Adrenal gland (tissue), 12 donors: ENCODE data around the gene ANGPTL4. TPM values are rescaled to one million over a fixed set of nuclear protein-coding genes. Genes with fewer than 3 reads are reported as not detected.

Experiments used
- DNase-seq, 7 donors: peaks; one replicate each; pipeline ENCODE4 v3.0.0-alpha.2; 2019 to 2020
- H3K27ac ChIP-seq, 5 donors: fragments of 200-600 bp; sonication (generic) in 4 of 5; 1 replicate in 3 of 5; 2 replicates in 2 of 5; pipeline versions ENCODE4 v1.5.1 to v1.8.0; 2016 to 2020; ENCODE audit warnings: mild to moderate bottlenecking in 1 of 5
- H3K27me3 ChIP-seq: fragments of 200-600 bp; 2 replicates; pipeline ENCODE4 v1.8.0; 2021
- H3K36me3 ChIP-seq, 2 donors: fragments of 200-600 bp; replicated peaks in 1 of 2; 1 replicate in 1 of 2; 2 replicates in 1 of 2; pipeline versions ENCODE4 v1.5.1 to v1.8.0; 2018 to 2022
- H3K4me1 ChIP-seq, 2 donors: fragments of 200-600 bp; replicated peaks in 1 of 2; 1 replicate in 1 of 2; 2 replicates in 1 of 2; pipeline versions ENCODE4 v1.5.1 to v1.8.0; 2018 to 2021
- H3K4me3 ChIP-seq, 4 donors: fragments of 200-600 bp; sonication (generic) in 3 of 4; one replicate each; pipeline ENCODE4 v1.5.1; 2016 to 2018
- H3K9me3 ChIP-seq, 3 donors: fragments of 200-600 bp; sonication (generic) in 1 of 3; replicated peaks in 1 of 3; 1 replicate in 2 of 3; 2 replicates in 1 of 3; pipeline versions ENCODE4 v1.5.1 to v1.8.0; 2016 to 2021
- POLR2A ChIP-seq, 2 donors: fragments of 450-650 bp; IDR thresholded peaks; one replicate each; pipeline ENCODE4 v1.6.1; 2017; ENCODE audit warnings: antibody characterized with exemption in 2 of 2, mild to moderate bottlenecking in 2 of 2, moderate library complexity in 1 of 2
- WGBS, 4 donors: extraction: QIAGEN DNeasy Blood & Tissue Kit in 2 of 4; methylation state at CpG; one replicate each; pipeline versions ENCODE4 v1.1.5 to v1.1.7; 2013 to 2017; 5-methylcytosine and 5-hydroxymethylcytosine counted together
- intact Hi-C, 2 donors: fragments of 100-400 bp; cut with DNase I; formaldehyde crosslinking; loops; one replicate each; pipeline versions ENCODE4 v1.14.1 to v1.15.0; 2022 to 2023
- polyA plus RNA-seq, 3 donors: library from polyadenylated mRNA; stranded (reverse); fragments of 200-250 nt in 2 of 3; fragments of 350-450 nt in 1 of 3; fragmentation: Illumina TruSeq in 1 of 3; extraction: RNeasy Lipid Tissue Mini Kit (QIAGEN cat#74804) in 1 of 3; gene quantifications; one replicate each; pipeline ENCODE4 v1.2.3, GENCODE V29; 2013 to 2014
- total RNA-seq, 9 donors: library from RNA; depleted of rRNA in 4 of 9; stranded (reverse); fragments of >200 nt in 4 of 9; fragments of 120-200 nt in 1 of 9; fragmentation: NEBNext Ultra II Directional in 1 of 9; extraction: Animal tissue kit (Norgen Biotek cat#: 25700) in 1 of 9; gene quantifications; one replicate each; pipeline versions ENCODE4 v1.1.0 to v1.2.4, GENCODE V29; 2013 to 2023
- TF ChIP-seq, protein P1 (sequence below), 6 experiments: fragments of 450-650 bp in 4 of 6; fragments of 200-600 bp in 2 of 6; sonication (generic) in 1 of 6; IDR thresholded peaks; 1 replicate in 5 of 6; 2 replicates in 1 of 6; pipeline versions ENCODE4 v1.5.1 to v1.8.0; 2016 to 2021; ENCODE audit warnings: antibody characterized with exemption in 6 of 6, mild to moderate bottlenecking in 2 of 6, moderate library complexity in 1 of 6
- donor health status: healthy with polysubstance abuse.
- donor health status: Bipolar disorder and iron deficiency.
- donor health status: DM: yes; HTN: yes; CAD: no.
- donor health status: DM: no; HTN: no; CAD: no.
- donor health status: DM: no; HTN: no; CAD: no.
- donor health status: DM: yes; HTN: yes; CAD: no.

ANGPTL4 gene
- total and polyA plus RNA-seq, 12 donors = 0.33 to 141 (median 27.1) TPM

DNA sequence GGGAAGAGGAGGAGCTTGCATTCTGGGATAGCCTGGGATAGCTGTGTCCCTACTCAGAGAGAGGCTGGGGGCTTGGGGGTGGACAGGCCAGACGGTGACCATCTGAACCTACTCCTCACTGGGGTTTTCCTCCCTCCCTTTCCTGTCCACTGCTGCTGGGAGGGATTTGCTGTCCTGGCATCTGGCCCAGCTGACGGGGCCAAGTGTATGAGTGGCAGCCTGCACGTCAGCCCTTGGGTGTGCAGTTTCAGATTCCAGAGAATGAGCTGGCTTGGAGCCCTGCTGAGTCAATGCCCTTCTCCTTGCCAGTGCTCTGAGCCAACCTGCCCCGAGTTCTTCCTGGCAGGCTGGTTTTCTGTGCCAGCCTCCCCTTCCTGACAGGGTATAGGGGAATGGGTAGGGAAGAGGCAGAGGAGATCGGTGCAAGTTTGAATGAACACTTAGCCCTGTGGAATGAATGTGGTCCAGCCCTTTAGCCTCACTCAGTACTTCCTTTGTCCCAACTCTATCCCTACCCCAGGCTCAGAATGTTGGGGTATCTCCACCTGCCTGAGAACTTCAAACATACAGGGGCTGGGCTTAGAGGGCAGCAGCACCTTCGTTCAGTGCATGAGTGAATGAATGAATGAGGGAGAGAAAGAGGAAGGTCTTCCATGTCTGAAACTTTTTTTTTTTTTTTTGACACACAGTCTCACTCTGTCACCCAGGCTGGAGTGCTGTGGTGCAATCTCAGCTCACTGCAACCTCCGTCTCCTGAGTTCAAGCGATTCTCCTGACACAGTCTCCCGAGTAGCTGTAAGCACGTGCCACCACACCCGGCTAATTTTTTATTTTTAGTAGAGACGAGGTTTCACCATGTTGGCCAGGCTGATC lies 1.8 kb upstream of the ANGPTL4 start:
- intact Hi-C loops = no loop called here
- Histone ChIP-seq H3K4me1 (peaks cover 29 to 33% of the 10 kb centered on the region in 2 donors), H3K4me3 (no peak overlapping the region), H3K27ac (peak overlapping the region; percentile 52 to 95 (median 70)), H3K27me3 (no peaks in the 10 kb centered on the region), H3K36me3 (no peaks in the 10 kb centered on the region), H3K9me3 (no peaks in the 10 kb centered on the region)
- DNase-seq = peak; percentile 96 to 99 (median 98)
- WGBS, 4 donors = 21 to 28% (median 24%) methylated on average over 11 to 12 of the region's 12 CpGs
- TF ChIP-seq, protein P1, sequence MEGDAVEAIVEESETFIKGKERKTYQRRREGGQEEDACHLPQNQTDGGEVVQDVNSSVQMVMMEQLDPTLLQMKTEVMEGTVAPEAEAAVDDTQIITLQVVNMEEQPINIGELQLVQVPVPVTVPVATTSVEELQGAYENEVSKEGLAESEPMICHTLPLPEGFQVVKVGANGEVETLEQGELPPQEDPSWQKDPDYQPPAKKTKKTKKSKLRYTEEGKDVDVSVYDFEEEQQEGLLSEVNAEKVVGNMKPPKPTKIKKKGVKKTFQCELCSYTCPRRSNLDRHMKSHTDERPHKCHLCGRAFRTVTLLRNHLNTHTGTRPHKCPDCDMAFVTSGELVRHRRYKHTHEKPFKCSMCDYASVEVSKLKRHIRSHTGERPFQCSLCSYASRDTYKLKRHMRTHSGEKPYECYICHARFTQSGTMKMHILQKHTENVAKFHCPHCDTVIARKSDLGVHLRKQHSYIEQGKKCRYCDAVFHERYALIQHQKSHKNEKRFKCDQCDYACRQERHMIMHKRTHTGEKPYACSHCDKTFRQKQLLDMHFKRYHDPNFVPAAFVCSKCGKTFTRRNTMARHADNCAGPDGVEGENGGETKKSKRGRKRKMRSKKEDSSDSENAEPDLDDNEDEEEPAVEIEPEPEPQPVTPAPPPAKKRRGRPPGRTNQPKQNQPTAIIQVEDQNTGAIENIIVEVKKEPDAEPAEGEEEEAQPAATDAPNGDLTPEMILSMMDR (IDR thresholded peaks at IDR 0.05) = no peak
- no peak for TF ChIP-seq POLR2A (IDR thresholded peaks at IDR 0.05)

DNA sequence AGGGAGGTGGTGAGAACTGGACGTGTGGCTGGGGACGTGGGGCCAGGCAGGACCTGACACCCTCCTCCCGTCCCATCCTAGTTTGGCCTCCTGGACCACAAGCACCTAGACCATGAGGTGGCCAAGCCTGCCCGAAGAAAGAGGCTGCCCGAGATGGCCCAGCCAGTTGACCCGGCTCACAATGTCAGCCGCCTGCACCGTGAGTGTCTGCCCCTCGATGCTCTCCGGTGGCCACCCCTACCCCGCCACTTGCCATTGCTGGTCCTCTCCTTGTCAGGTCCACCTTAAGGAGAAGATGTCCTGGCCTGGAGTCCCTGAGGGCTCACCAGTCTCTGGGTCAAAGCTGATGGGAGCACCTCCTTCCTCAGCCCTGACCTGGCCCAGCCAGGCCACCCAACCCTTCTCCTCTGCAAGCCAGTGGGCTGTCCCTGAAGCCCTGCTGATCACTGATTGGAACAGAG lies 2.2 kb downstream of the ANGPTL4 start:
- Histone ChIP-seq H3K36me3 (no peaks in the 10 kb centered on the region), H3K27ac (peak overlapping the region in 2 of 5 donors; percentile 76 to 88), H3K27me3 (no peaks in the 10 kb centered on the region), H3K4me3 (peak overlapping the region in 1 of 4 donors; percentile 12), H3K4me1 (peaks cover 42 to 45% of the 10 kb centered on the region in 2 donors), H3K9me3 (no peaks in the 10 kb centered on the region)
- WGBS, 4 donors = 88 to 98% (median 97%) methylated on average over 11 of the region's 11 CpGs
- no peak for DNase-seq
- intact Hi-C loops = no loop called here
- TF ChIP-seq, protein P1 (IDR thresholded peaks at IDR 0.05) = no peak
- no peak for TF ChIP-seq POLR2A (IDR thresholded peaks at IDR 0.05)

- Histone ChIP-seq H3K27ac (peak overlapping the region in 3 of 5 donors; percentile 74 to 88 (median 76)), H3K36me3 (no peaks in the 10 kb centered on the region), H3K4me1 (peaks cover 36 to 45% of the 10 kb centered on the region in 2 donors), H3K9me3 (no peaks in the 10 kb centered on the region), H3K4me3 (peak overlapping the region in 1 of 4 donors; percentile 12), H3K27me3 (no peaks in the 10 kb centered on the region)
- WGBS, 4 donors = 59 to 77% (median 69%) methylated on average over 4 to 13 of the region's 13 CpGs
- peak in 2 of 7 donors; percentile 53 to 67 for DNase-seq
- TF ChIP-seq, protein P1 (IDR thresholded peaks at IDR 0.05) = no peak
- no peak for TF ChIP-seq POLR2A (IDR thresholded peaks at IDR 0.05)
- intact Hi-C loops = no loop called here
Measured at GRCh38 chr19:8366961-8367326, 3.0 kb downstream of the ANGPTL4 start.

- no peaks in the 10 kb centered on the region for H3K9me3 ChIP-seq
- peaks cover 0 to 2% of the 10 kb centered on the region in 2 donors for H3K36me3 ChIP-seq
- no peaks in the 10 kb centered on the region for H3K27me3 ChIP-seq
- peaks cover 31 to 42% of the 10 kb centered on the region in 2 donors for H3K4me1 ChIP-seq
- intact Hi-C loops = no loop called here
- TF ChIP-seq, protein P1 (IDR thresholded peaks at IDR 0.05) = no peak
- TF ChIP-seq POLR2A (IDR thresholded peaks at IDR 0.05) = peak in 1 of 2 donors; percentile 10
- peak overlapping the region in 1 of 4 donors; percentile 12 for H3K4me3 ChIP-seq
- WGBS, 4 donors = 20 to 48% (median 23%) methylated on average over 10 to 23 of the region's 23 CpGs
- DNase-seq = peak; percentile 75 to 93 (median 89)
- peak overlapping the region in 3 of 5 donors; percentile 74 to 88 (median 76) for H3K27ac ChIP-seq
Measured at GRCh38 chr19:8367327-8368001, 3.5 kb downstream of the ANGPTL4 start.
